SK-N-SH (cell line): ENCODE measurements around the gene COX14. TPM values are rescaled to one million over a fixed set of nuclear protein-coding genes. Genes with fewer than 3 reads are reported as not detected.

ENCODE experiments used
- CTCF ChIA-PET: fragments of 300-600, 350-600 bp; formaldehyde crosslinking; extraction: SDS; loops from one replicate; lab custom pipeline; 2021; lab: Yijun Ruan, JAX
- POLR2A ChIA-PET: fragments of 350-600 bp; sonication (Branson Sonifier 250); formaldehyde crosslinking; extraction: SDS; loops from one replicate; lab custom pipeline; 2020; ENCODE audit warnings: antibody characterized with exemption, inconsistent platforms; lab: Yijun Ruan, JAX
- DNase-seq: peaks from one replicate; pipeline ENCODE4 v3.0.0; 2012
- H2AFZ ChIP-seq: fragments of 200-600 bp; sonication (generic); 2 replicates; pipeline ENCODE4 v1.8.1; 2016; ENCODE audit warnings: antibody characterized with exemption, mild to moderate bottlenecking, low read depth
- H3F3A ChIP-seq: fragments of 200-600 bp; sonication (generic); replicated peaks from 2 replicates; pipeline ENCODE3; 2016; ENCODE audit warnings: antibody characterized with exemption, mild to moderate bottlenecking; ENCODE audit not compliant: insufficient read depth
- H3K27ac ChIP-seq, 2 experiments: fragments of 200-500 bp in 1 of 2; fragments of 200-600 bp in 1 of 2; sonication (Bioruptor generic) in 1 of 2; sonication (generic), shearing (Covaris generic) in 1 of 2; 2 replicates each; pipeline versions ENCODE4 v1.5.1 to v1.6.1; 2014 to 2016; ENCODE audit warnings: low read depth in 2 of 2, inconsistent platforms in 1 of 2, low read length in 1 of 2, mild to moderate bottlenecking in 1 of 2, mixed read lengths in 1 of 2
- H3K27me3 ChIP-seq: fragments of 200-600 bp; sonication (generic), shearing (Covaris generic); 2 replicates; pipeline ENCODE4 v1.6.1; 2016; ENCODE audit warnings: mixed run types; ENCODE audit not compliant: insufficient read depth
- H3K36me3 ChIP-seq, 2 experiments: fragments of 200-500 bp in 1 of 2; fragments of 200-600 bp in 1 of 2; sonication (Bioruptor generic) in 1 of 2; sonication (generic) in 1 of 2; replicated peaks in 1 of 2; 2 replicates each; pipeline versions ENCODE3 to v1.5.1; 2014 to 2016; ENCODE audit warnings: low read length in 1 of 2, mild to moderate bottlenecking in 1 of 2; ENCODE audit not compliant: insufficient read depth in 2 of 2, control insufficient read depth in 1 of 2
- H3K4me1 ChIP-seq, 2 experiments: fragments of 200-500 bp in 1 of 2; fragments of 200-600 bp in 1 of 2; sonication (Bioruptor generic) in 1 of 2; sonication (generic), shearing (Covaris generic) in 1 of 2; 2 replicates each; pipeline versions ENCODE4 v1.5.1 to v1.6.1; 2014 to 2016; ENCODE audit warnings: low read depth in 1 of 2, low read length in 1 of 2, mixed run types in 1 of 2; ENCODE audit not compliant: insufficient read depth in 2 of 2, control insufficient read depth in 1 of 2
- H3K4me2 ChIP-seq: fragments of 200-600 bp; sonication (generic), shearing (Covaris generic); 2 replicates; pipeline ENCODE4 v1.6.1; 2017; ENCODE audit warnings: mixed run types
- H3K4me3 ChIP-seq, 2 experiments: fragments of 200-500 bp in 1 of 2; fragments of 200-600 bp in 1 of 2; sonication (Bioruptor generic) in 1 of 2; sonication (generic), shearing (Covaris generic) in 1 of 2; 2 replicates each; pipeline versions ENCODE4 v1.5.1 to v1.8.1; 2014 to 2016; ENCODE audit warnings: low read depth in 2 of 2, inconsistent platforms in 1 of 2, low read length in 1 of 2, mild to moderate bottlenecking in 1 of 2, mixed read lengths in 1 of 2, moderate library complexity in 1 of 2
- H3K79me2 ChIP-seq: fragments of 200-600 bp; sonication (generic); 2 replicates; pipeline ENCODE4 v1.8.1; 2017; ENCODE audit warnings: mild to moderate bottlenecking; ENCODE audit not compliant: insufficient read depth
- H3K9ac ChIP-seq: fragments of 200-600 bp; sonication (generic); 2 replicates; pipeline ENCODE4 v1.6.1; 2017; ENCODE audit warnings: mixed run types
- H3K9me2 ChIP-seq: fragments of 200-600 bp; sonication (generic); 2 replicates; pipeline ENCODE4 v1.6.1; 2017; ENCODE audit warnings: mixed run types
- H3K9me3 ChIP-seq: fragments of 200-600 bp; sonication (generic); 2 replicates; pipeline ENCODE4 v1.6.1; 2017; ENCODE audit warnings: mixed run types, mild to moderate bottlenecking, moderate library complexity
- H4K20me1 ChIP-seq: fragments of 200-600 bp; sonication (generic); 2 replicates; pipeline ENCODE4 v1.6.1; 2017; ENCODE audit warnings: mild to moderate bottlenecking, mixed run types; ENCODE audit not compliant: insufficient read depth
- CHD2 ChIP-seq: fragments of 150-350 bp; IDR thresholded peaks from 2 replicates; pipeline ENCODE4 v1.6.1; 2018; ENCODE audit warnings: low read length; ENCODE audit not compliant: partially characterized antibody
- CTCF ChIP-seq: fragments of 200-600 bp; sonication (generic); IDR thresholded peaks from 2 replicates; pipeline ENCODE4 v1.6.1; 2017; ENCODE audit warnings: antibody characterized with exemption, mild to moderate bottlenecking, moderate library complexity
- EP300 ChIP-seq, 2 experiments: IDR thresholded peaks; 2 replicates each; pipeline versions ENCODE4 v1.4.0 to v1.6.1; 2012; ENCODE audit warnings: borderline replicate concordance in 1 of 2, low read depth in 1 of 2, low read length in 1 of 2
- FOSL2 ChIP-seq: IDR thresholded peaks from 2 replicates; pipeline ENCODE4 v1.4.0; 2012; ENCODE audit warnings: low read depth, mild to moderate bottlenecking, moderate library complexity, borderline replicate concordance
- IRF3 ChIP-seq: fragments of 150-350 bp; IDR thresholded peaks from 2 replicates; pipeline ENCODE4 v1.6.1; 2016; ENCODE audit warnings: mild to moderate bottlenecking, low read depth, low read length
- MAX ChIP-seq: IDR thresholded peaks from 2 replicates; pipeline ENCODE4 v1.4.0; 2012; ENCODE audit warnings: low read depth
- MEF2A ChIP-seq: IDR thresholded peaks from 2 replicates; pipeline ENCODE4 v1.4.0; 2012; ENCODE audit warnings: low read depth, borderline replicate concordance
- NFIC ChIP-seq: IDR thresholded peaks from 2 replicates; pipeline ENCODE4 v1.4.0; 2012; ENCODE audit warnings: borderline replicate concordance
- PBX3 ChIP-seq: IDR thresholded peaks from 2 replicates; pipeline ENCODE4; 2012
- REST ChIP-seq: IDR thresholded peaks from 2 replicates; pipeline ENCODE4 v1.6.1; 2012; ENCODE audit warnings: mild to moderate bottlenecking, low read depth, low read length, moderate library complexity
- SMC3 ChIP-seq: IDR thresholded peaks from 2 replicates; pipeline ENCODE4 v1.6.1; 2012; ENCODE audit warnings: low read depth, low read length, improper control_type of control experiment
- TEAD4 ChIP-seq: IDR thresholded peaks from 2 replicates; pipeline ENCODE4 v1.4.0; 2012; ENCODE audit warnings: mild to moderate bottlenecking, borderline replicate concordance; ENCODE audit not compliant: insufficient read depth
- YY1 ChIP-seq: IDR thresholded peaks from 2 replicates; pipeline ENCODE4 v1.4.0; 2012; ENCODE audit warnings: low read depth, mild to moderate bottlenecking
- ZBTB33 ChIP-seq: IDR thresholded peaks from 2 replicates; pipeline ENCODE4 v1.4.0; 2012; ENCODE audit warnings: low read depth, borderline replicate concordance
- WGBS: methylation state at CpG from one replicate; pipeline ENCODE4 v1.1.6; 2017; ENCODE audit warnings: low lambda C conversion rate; 5-methylcytosine and 5-hydroxymethylcytosine counted together
- polyA plus RNA-seq, 3 experiments: library from polyadenylated mRNA; depleted of rRNA; stranded (reverse); fragments of >200 nt; gene quantifications; 2 replicates each; pipeline ENCODE4 v1.2.3, GENCODE V29; 2012

Gene COX14
- polyA plus RNA-seq, 1 of the 3 experiments (the other 2 are of a cell fraction), result 204 TPM

- Histone ChIP-seq H3K4me2 (no peak overlapping the region), H3K9ac (no peak overlapping the region), H3K79me2 (no peaks in the 10 kb centered on the region), H3K27ac (no peak overlapping the region), H3F3A (peaks cover 39% of the 10 kb centered on the region), H4K20me1 (no peaks in the 10 kb centered on the region), H3K4me1 (peaks cover 0 to 23% of the 10 kb centered on the region in 2 experiments; a peak in 1 of 4 replicates), H3K27me3 (no peaks in the 10 kb centered on the region), H3K9me3 (no peaks in the 10 kb centered on the region), H2AFZ (no peak overlapping the region), H3K36me3 (peaks cover 51 to 56% of the 10 kb centered on the region in 2 experiments), H3K9me2 (no peaks in the 10 kb centered on the region), H3K4me3 (no peak overlapping the region)
- no peak for TF ChIP-seq IRF3
- TF ChIP-seq SMC3, result no peak
- TF ChIP-seq MEF2A, result no peak
- no peak for DNase-seq
- WGBS, result 71% methylated on average over 5 of the region's 5 CpGs
- ChIA-PET POLR2A (interaction anchor here (1.1 to 1.5 kb wide), 3 partner anchors 9 to 15 kb away, joined by 4 to 5 read pairs (median 5); partner anchors contain the start of genes COX14 and SMARCD1), CTCF (interaction anchor here (0.5 to 12.3 kb wide), 5 partner anchors 12 to 215 kb away, joined by 3 to 96 read pairs (median 5); partner anchors contain the start of genes COX14 and SMARCD1)
Measured at GRCh38 chr12:50099302-50100008, 12.6 kb upstream of the COX14 start.

GRCh38 chr12:50100561-50100960, 11.5 kb upstream of the COX14 start:
- no peak for DNase-seq
- CTCF ChIA-PET, result interaction anchor here (1.2 to 12.3 kb wide), 6 partner anchors 11 to 71 kb away, joined by 3 to 96 read pairs (median 4); partner anchors contain the start of genes COX14 and SMARCD1
- no peaks in the 10 kb centered on the region for H3K9me3 ChIP-seq
- H3K9me2 ChIP-seq, result no peaks in the 10 kb centered on the region
- no peak overlapping the region for H3K4me3 ChIP-seq
- no peaks in the 10 kb centered on the region for H3K79me2 ChIP-seq
- no peaks in the 10 kb centered on the region for H3K27me3 ChIP-seq
- H3K4me1 ChIP-seq, result peaks cover 0 to 23% of the 10 kb centered on the region in 2 experiments; a peak in 1 of 4 replicates
- POLR2A ChIA-PET, result interaction anchor here (0.8 to 2.5 kb wide), 3 partner anchors 12 to 627 kb away, joined by 3 to 11 read pairs (median 4); partner anchors contain the start of genes COX14 and SMARCD1
- H3K9ac ChIP-seq, result no peak overlapping the region
- H2AFZ ChIP-seq, result no peak overlapping the region
- 95% methylated on average over 2 of the region's 3 CpGs for WGBS
- no peaks in the 10 kb centered on the region for H4K20me1 ChIP-seq
- H3K36me3 ChIP-seq, result peaks cover 44 to 49% of the 10 kb centered on the region in 2 experiments
- H3F3A ChIP-seq, result peaks cover 39% of the 10 kb centered on the region
- no peak overlapping the region for H3K4me2 ChIP-seq
- no peak overlapping the region for H3K27ac ChIP-seq
- TF ChIP-seq EP300 (IDR thresholded peaks at IDR 0.05; ENCODE audit: borderline replicate concordance in 1 of 2, low read depth in 1 of 2, low read length in 1 of 2) (no peak), CTCF (no peak), PBX3 (no peak), REST (no peak), TEAD4 (no peak), CHD2 (no peak), MAX (no peak), YY1 (no peak), FOSL2 (no peak), NFIC (no peak), ZBTB33 (no peak)
